CMK (cell line): Measurements from ENCODE around the gene SMIM24.
"Not testable (repeated sequence)": the region's sequence is repeated elsewhere in the genome, so short reads cannot be mapped to it uniquely, and the experiment has no call there.

ENCODE experiments used
- DNase-seq: peaks from one replicate; pipeline ENCODE4 v3.0.0-alpha.2; 2010; ENCODE audit warnings: low read depth

The SMIM24 gene

DNA sequence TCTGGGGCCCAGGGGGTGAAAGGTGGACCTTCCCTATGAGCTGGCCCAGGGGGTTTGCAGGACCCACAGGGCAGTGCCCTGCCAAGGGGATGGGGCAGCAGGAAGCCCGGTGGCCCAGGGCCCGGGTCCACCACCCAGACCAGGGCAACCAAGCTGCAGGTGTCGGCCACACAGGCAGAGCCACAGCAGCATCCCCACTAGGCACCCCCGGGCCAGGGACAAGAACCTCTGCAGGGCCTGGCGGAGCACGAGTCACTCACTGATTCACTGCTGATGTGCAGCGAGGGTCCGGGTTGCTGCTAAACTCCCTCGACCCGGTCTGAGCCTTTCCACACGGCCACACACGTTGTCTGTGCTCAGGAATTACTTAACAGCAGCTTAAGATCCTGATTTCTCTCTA, 34.6 kb upstream of the SMIM24 start:
- no peak for DNase-seq

DNA sequence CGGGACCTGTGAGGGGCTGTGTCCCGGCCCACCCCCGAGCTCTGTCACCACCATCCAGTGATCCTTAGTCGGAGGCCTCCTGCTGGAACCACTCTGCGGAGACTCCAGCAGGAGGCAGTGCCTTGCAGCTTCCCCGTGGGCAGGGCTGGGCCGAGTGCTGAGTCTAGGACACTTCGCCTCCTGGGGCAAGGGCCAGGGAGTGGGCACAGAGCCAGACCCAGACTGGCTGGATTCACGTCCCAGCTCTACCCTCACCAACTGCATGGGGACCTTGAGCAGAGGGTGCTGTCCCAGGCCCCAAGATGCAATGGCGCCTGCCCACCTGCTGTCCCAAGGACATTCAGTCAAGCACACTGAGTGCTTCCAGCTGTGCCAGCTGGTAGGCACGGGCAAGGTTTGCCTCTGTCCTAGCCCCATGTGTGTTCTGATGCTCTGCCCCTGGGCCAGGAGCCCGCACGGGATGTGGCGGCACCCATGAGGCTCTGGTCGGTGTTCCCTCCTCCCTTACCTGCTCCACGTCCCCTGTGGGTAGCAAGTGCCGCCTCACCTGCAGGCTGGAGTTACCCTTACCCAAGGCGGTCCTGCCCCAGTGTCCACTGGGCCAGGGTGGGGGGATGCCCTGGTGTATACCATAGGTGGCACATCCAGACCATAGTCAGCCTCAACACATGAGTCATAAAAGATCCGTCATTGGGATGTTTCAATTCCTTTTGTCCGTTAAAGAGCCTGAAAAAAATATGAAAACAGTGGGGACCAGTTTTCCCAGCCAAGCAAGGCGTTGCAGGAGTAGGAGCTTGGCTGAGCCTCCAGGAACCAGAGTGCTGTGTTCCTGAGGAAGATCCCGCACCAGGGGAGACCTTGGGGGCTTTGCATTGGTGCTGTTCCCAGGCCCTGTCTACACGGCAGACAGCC, 33.2 kb upstream of the SMIM24 start:
- no peak for DNase-seq

DNA sequence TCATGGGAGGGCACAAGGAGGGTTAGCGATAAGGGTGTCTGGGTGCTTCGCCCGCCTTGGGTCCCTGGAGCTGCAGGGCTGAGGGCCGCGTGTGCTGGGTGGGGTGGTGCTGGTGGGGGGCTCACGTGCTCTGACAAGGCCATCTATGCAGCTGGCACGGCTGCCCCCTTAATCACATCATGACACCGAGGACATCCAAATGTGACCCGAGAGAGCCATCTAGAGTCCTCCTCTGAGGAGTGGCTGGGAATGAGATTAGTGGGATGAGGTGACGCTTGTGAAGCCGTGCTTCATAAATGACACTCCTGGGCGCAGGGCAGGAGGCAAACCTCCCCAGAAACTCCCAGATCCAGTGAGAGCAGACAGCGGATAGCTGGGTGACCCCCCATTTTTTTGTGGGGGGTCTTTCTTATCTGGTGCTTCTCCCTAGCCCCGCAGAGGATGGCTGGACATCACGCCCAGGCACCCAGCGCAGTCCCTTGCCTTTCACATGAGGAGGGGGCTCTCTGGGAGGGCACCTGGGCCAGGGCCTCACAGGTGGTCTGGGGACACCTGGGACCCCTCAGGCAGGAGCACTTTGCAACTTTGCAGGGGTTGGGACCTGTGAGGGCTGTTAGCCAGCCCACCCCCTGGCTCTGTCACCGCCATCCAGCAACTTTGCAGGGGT, 32.4 kb upstream of the SMIM24 start:
- DNase-seq, result no peak

DNA sequence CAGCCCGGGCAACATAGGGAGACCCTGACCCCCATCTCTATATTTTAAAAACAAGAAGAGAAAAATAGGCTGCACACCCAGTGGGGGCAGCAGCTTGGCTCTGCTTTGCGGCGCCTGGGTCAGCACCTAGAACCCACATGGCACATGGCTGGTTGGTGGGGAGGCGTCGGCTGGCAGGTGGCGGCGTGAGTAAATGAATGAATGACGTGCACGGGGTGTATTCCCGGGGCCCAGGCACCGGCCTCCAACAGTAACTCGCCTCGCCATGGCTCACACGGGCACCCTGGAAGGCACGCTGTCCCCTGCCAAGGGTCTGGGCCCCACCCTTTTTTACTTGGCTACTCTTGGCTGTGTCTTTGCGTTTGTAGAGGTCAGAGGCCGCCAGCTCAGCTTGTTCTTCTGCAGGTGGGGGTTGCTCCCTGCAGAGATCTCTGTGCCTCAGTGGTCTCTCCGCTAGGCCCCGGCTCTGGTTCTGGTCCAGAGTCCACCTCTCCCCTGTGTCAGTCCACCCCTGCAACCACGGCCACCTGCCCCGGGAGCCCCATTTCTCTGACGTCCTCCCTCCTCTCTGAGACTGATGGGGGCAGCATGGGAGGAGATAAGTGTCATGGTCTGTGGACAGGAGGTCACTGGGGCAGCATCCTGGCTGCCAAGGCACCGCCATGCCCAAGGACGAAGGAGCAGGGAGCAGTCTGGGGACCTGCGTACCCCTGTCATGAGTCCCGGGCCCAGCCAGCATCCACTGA, 31.4 kb upstream of the SMIM24 start:
- no peak for DNase-seq

DNA sequence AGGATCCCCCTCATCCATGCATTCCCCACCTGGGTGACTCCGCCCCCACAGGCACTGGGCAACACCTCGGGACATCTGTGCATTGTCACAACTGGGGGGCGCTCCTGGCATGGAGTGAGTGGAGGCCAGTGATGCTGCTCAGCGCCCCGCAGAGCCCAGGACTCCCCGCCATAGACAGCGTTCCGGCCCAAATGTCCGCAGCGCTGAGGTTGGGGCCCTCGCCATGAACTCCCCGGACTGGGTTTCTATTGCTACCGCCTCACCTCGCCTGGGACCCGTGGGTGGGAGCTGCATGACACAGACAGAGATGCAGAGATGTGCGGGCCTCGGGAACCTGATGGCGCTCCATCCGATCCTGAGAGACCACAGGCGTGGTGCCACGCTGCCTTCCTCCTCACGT, 30.4 kb upstream of the SMIM24 start:
- DNase-seq, result no peak

DNA sequence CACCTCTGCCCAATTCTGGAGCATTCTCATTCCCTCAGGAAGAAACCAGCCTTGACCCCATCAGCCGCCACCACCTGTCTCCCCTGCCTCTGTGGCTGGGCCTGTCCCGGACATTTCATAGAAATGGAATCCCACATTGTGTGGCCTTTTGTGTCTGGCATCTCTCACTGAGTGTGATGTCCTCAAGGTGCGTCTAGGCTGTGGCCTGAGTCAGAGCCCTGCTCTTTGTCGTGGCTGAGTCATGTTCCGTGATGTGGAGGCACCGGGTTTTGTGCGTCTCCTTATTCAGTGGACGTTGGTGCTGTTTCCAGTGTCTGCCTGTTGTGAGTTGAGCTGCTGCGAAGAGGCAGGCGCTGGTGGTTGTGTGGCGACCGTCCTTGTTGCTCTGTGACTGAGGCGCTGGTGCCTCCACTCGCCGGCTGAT, 29.3 kb upstream of the SMIM24 start:
- no peak for DNase-seq

DNA sequence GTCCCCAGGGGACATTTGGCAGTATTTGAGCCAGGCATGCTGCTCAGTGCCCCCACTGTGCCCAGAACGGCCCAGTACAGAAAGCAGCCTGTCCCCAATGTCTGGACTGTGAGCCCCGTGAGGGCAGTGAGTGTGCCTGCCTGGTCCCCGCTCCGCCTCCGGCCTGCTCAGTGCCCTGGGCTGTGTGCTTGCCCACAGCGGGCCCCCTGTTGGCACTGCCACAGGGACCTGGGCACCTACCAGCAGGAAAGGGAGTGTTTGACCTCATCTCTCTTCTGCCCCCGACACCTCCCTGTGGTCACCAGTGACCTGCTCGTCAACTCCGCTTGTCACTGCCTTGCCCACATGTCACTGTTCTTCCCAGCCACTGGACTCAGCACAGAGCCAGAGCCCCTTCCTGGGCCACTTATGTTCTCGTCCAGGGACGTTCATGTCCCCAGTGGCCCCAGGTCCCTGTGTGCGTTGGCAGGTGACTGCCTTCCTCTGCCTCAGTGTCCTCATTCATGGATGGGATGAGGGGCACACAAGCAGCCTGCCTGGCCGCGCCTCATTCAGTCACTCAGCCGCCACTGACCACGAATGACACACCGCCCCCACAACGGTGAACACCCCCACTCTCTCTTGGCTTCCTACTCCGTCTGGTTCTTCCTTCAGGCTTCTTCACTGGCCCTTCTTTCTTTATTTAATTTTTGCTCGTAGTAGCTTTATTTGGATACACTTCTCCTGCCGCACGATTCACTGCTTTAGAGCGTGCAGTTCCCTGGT, 28.6 kb upstream of the SMIM24 start:
- no peak for DNase-seq

DNA sequence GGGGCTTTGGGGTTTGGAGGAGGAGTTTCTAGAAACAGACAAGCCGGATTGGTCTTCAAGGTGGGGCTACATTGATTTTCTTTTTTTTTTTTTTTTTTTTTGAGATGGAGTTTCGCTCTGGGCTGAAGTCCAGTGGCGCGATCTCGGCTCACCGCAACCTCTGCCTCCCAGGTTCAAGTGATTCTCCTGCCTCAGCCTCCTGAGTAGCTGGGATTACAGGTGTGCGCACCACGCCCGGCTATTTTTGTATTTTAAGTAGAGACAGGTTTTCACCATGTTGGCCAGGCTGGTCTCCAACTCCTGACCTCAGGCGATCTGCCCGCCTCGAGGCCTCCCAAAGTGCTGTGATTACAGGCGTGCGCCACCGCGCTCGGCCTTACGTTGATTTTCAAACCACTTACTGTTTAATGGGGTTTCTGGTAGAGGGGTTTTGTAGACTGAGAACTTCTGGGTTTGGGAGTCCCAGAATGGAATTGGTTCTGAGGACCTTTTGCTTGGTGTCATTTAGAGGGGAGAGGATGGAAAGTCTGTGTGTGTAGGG, 27.9 kb upstream of the SMIM24 start:
- DNase-seq, result not testable (repeated sequence)

DNA sequence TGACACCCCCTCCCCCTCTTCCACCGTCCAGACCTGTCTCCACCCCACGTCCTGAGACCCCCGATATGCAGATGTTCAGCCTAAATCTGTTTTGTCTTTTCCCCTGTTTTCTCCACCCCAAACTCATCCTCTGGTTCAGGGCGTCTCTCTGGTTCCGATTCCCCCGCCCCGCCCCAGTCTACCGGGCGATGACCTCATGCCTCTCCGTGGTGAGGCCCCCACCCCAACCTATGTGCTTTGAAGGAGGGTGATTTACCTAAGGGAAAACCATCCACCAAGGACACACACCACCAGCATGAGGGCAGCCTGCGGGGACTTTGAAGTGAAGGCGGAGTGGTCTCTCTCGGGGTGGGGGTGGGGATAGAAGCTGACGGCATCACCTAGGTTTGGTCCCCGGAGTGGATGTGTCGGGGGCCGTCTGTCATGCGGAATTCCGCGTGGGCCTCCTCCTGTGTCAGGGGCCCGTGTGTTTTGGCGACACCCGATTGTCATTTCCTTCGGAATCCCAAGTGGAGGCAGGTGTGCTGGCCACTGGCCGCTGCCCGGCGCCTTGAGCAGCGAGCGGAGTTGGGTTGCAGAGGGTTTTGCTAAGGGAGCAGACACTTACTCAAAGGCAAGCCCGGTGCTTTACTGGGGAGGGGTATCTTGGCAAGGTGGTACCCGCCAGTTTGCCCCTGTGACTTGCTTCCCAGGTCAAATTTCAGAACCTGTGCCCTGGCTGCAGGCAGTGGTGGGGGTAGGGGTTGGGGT, 27.2 kb upstream of the SMIM24 start:
- no peak for DNase-seq

DNA sequence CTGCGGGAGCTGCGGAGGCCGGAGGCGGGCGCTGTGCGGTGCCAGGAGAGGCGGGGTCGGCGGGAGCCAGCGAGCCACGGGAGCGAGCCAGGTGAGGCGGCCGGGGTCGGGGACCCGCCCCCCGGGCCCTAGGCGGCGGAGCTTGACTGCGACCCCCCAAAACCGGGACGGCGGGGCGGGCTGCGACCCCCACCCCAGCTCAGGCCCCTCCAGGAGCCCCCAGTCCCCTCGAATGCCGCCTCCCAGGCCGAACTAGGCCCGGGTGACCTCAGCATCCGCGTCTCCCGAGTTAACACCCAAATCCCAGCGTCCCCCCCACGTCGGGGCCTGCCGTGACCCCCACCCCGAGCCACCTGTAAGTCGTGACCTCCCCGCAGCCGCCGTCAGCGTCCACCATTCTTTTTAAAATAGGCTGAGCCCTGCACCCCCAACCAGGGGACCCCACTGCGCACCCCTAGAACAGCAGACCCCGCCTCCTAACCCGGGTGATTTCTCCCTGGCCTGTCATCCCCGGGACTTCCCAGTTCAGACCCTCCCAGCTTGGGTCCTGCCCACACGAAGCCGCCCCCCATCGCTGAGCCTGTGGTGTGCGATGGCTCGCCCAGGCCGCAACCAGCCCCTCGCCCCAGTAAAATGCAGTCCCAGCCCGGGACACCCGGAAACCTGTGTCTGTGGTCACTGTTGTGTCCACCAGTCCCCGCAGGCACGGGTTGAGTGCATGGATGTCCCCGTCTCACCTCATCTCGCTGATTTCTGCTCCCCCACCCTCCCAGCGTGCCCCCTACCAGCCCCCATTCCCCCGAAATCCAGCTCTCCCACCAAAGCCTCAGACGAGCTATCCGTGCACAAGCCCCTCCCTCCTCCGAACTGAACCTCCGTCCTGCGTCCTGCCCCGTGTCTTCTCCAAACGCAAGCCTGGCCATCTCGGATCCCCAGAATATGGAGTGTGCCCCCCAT, 26.3 kb upstream of the SMIM24 start:
- no peak for DNase-seq

DNA sequence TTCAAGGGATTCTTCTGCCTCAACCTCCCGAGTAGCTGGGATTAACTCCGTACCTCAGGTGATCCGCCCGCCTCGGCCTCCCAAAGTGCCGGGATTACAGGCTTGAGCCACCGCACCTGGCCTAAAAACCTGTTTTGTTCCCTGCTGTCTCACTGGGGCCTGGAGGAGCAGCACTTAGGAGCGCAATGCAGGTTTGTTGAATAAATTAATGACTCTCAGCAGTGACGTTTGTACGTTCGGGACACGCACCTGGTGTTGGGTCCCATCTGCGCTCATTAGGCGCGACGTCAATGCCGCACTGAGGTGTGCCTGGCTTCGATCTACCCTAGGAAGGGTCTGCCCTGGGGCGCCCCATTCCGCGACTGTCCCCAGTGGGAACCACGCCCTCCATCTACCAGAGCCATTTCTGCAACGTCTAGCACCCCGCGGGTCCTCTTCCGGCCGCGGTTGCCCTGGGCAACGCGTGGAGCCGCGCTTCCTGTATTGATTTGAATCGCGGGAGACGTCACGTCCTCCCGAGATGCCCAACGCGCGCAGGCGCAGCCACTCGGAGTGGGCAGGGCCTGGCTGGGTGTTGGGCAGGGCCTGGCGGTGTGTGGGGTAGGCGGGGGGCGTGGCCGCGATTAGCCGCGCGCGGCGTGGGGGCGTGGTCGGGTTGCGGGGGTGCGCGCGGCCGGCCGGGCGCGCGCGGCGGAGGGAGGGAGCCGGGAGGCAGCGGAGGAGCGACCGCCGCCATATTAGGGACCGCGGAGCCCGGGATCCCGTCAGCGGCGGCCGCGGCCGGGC, 25.5 kb upstream of the SMIM24 start, which contains the start of gene FZR1:
Gene FZR1, plus strand, starts transcription at position 714 of the 786 bp plus-strand sequence. CDS start 16,679 bp downstream, outside the sequence.
- peak; percentile 96 for DNase-seq

DNA sequence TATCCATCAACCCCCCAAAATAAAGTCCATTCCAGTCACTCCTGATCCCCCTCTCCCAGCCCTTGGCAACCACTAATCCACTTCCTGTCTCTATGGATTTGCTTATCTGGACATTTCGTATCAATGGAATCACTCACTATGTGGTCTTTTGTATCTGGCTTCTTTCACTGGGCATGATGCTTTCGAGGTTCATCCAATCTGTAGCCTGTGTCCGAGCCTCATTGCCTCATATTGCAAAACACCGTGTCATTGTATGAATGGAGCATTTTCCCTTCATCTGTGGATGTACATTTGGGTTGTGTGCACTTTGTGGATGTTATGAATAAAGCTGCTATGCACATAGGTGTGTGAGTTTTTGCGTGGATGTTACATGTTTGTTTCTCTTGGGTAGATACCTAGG, 24.4 kb upstream of the SMIM24 start:
- DNase-seq, result no peak

DNA sequence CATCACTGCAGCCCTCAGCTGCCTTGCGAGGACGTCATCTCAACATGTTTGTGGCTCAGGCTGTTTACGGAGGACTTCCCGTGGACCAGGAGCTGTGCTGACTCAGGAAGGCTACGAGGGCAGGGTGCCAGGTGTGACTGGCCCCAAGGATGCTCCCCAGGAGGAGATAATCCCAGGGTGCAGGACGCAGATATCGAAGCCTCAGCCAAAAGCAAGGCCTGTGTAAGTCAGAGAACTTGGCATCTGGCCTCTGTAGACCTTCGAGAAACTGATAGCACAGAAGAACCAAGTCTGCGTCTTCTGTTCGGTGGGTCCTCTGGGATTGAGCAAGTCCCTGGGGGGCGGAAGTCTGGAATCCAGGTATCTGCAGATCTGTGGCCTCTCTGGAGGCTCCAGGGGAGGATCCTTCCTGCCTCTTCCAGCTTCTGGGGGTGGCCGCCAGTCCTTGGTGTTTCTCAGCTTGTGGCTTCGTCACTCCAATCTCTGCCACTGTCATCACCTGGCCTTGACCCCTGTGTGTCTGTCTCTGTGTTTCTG, 22.8 kb upstream of the SMIM24 start:
- no peak for DNase-seq

DNA sequence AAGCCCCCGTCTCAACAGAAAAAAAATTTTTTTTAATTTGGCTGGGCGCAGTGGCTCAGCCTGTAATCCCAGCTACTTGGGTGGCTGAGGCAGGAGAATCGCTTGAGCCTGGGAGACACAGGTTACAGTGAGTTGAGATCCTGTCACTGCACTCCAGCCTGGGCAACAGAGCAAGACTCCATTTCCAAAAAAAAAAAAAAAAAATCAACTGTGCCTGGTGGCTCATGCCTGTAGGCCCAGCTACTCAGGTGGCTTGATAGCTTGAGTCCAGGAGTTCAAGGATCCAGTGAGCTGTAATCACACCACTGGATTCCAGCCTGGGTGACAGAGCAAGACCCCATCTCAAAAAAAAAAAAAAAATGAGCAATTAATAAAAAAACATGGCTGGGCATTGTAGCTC, 21.5 kb upstream of the SMIM24 start:
- no peak for DNase-seq

DNA sequence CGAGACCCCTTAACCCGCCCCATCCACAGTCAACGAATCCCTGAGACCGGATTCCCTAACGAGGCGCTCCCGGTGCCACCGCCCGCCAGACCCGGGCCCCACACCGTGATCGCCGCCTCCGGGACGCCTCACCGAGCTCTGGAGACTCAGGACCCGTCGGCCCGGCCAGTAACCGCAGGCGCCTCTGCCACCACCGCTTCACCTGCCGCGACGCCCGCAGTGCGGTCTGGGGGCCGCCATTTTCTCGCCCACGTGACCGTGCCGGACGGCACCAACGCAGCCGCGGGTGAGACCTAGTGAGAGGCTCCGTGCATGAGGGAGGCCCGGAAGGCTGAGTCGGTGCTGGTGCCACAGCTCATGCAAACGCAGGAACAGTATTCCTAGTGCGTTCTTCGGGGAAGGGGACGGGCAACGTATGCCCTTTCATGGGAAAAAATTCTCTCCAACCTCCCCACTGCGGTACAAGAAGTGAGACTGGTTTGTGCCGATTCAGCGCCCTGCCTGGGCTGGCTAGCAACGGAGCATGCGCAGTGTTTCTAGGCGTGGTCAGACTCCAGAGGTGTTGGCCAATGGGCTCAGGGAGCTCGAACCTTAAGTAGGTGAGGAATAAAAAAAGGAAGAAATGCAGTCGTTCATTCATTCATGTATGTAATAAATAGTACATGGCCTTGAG, 20.2 kb upstream of the SMIM24 start, which contains the start of gene DOHH:
Gene DOHH, minus strand, starts transcription at position 246 of the 673 bp plus-strand sequence. CDS start 3,860 bp downstream, outside the sequence.
- DNase-seq, result peak; percentile 97

DNA sequence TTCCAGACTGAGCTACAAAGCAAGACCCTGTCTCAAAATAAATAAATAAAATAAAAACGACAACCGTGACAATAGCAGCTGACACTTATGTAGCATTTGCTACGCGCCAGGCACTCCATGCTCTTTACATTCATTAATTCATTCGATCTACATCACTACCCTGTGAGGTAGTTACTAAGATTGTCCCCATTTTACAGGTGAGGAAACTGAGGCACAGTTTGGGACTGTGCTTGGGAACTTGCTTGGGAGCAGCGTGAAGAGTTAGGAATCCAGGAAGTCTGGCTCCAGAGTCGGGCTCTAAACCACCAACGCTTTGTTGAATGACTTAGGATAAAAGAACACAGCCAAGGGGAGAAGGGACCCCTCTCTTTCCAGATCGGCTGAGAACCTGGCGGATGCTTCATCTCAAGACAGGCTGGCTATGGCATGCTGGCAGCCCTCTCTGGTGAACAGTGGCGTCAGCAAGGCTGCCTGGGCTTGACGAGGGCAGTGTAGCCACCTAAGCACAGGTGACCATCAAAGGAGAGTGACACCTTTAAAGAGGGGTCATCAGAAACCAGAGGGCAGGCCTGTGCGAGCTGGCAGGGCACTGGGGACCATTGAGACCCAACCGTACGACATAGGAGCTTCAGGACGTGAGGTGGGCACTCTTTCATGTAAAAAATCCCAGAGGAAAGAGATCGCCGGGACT, 19.6 kb upstream of the SMIM24 start:
- DNase-seq, result no peak
